GM15510 (cell line): ENCODE data around the gene MAST4.

Source experiments
- POLR2A ChIP-seq: IDR thresholded peaks from 3 replicates; pipeline ENCODE4 v1.6.1; 2011; ENCODE audit warnings: borderline replicate concordance; ENCODE audit not compliant: insufficient read length; ENCODE audit errors: extremely low read depth

Gene MAST4

GRCh38 chr5:67193439-67193807 lies 597.2 kb downstream of the MAST4 start:
- no peak for TF ChIP-seq POLR2A

- TF ChIP-seq POLR2A = no peak
These were observed 598.0 kb downstream of the MAST4 start for GRCh38 chr5:67194166-67194565.

DNA sequence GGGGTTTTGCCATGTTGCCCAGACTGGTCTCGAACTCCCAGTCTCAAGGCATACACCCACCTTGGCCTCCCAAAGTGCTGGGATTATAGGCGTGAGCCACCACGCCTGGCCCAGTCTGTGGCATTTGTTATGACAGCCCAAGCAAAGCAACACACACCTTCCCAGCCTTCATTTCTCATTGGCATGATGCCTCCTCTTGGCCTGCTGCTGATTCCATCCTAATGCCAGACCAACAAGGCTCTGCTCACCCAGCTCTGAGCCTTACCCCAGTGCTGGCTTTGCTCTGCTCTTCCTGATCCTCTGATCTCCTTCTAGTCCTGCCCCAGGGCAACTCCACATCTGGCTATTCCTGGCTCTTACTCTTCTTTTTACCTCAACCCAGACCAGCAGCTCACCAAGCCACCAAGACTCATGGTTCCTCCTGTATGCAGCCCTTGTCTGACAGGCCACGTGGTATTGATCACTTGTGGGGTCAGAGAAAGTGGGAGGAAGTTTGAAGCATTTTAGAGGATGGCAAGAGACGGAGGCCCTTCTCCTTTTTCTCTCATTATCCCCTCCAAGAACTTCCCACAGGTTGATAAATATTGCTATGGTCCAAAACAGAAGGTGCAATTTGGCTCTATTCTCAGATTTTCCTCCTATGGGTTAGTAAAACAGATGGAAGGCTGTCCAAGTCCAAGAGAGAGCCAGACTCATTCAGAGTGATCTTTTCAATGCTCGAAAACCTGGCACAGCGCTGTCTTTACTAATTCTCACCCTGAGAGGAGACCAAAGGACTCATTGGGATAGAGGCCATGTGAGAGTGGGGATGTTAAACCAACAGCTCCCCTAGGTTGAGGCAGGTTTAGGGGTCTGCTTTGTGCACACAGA lies 599.4 kb downstream of the MAST4 start:
- TF ChIP-seq POLR2A = no peak

DNA sequence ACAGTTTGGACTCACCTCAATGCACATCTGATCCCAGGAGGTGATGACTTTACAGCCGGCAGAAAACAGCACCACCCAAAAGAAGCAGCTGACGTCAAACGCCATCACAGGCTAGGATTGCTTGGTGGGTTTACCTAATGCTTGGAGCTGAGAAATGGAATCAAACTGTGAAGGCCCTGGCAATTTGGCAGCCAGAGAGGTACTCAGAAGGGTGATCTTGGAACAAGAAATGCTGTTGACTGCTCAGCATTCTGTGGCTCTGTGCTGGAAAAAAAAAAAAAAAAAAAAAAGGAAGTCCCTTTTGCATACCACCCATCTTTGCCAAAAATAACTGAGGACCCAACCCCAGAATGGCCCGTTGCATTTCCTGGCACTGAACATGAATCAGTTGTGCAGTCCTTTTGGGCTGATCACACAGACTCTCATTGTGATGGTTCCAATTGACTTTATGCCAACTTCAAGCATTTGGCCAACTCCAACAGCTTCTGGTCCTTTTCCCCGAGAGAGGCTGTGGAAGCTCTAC lies 600.4 kb downstream of the MAST4 start, which contains the start of gene CD180:
Gene CD180 (minus strand): TSS at position 263 of the 523 bp plus-strand sequence. CDS start 158 bp downstream, at position 105.
- TF ChIP-seq POLR2A = peak; percentile 18

DNA sequence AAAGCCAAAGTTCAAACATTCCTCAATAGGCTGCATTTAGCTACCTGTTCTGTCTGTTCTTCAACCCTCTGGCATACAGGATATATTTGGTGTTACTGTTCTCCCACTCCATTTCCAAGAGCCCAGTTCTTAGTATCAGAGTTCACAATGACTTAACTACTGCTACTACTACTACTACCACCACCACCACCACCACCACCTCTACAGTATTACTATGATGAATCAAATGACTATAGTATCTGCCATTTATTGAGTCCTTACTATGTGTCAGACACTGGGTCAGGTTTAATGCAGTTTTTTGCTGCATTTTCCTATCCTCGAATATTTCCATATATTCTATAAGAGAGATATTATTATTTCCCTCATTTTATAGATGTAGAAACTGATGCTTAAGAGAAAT lies 601.3 kb downstream of the MAST4 start:
- TF ChIP-seq POLR2A = no peak

- TF ChIP-seq POLR2A = no peak
These were observed 602.7 kb downstream of the MAST4 start for GRCh38 chr5:67198917-67199316.

DNA sequence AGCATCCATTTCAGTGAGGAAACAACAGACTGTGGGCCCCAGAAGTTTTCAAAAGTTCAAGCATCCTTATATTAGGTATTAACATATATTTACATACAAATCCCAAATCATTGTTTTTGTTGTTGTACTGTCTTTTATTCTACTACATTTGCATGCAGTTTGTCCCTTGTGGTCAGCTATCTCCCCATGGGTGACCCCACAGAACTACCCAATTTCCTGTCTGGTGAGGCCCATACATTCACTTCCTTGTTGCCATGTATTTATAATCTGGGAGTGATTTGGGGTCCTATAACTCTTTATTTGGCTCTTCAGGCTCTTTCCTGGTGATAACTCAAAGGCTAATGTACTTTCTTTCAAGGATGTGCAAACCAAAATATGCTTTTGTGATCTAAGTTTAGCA lies 603.7 kb downstream of the MAST4 start:
- TF ChIP-seq POLR2A = no peak

- no peak for TF ChIP-seq POLR2A
These were observed 604.8 kb downstream of the MAST4 start for GRCh38 chr5:67200809-67201562.

GRCh38 chr5:67201897-67202549 lies 605.8 kb downstream of the MAST4 start:
- no peak for TF ChIP-seq POLR2A

GRCh38 chr5:67202828-67203227 lies 606.6 kb downstream of the MAST4 start:
- TF ChIP-seq POLR2A = no peak

DNA sequence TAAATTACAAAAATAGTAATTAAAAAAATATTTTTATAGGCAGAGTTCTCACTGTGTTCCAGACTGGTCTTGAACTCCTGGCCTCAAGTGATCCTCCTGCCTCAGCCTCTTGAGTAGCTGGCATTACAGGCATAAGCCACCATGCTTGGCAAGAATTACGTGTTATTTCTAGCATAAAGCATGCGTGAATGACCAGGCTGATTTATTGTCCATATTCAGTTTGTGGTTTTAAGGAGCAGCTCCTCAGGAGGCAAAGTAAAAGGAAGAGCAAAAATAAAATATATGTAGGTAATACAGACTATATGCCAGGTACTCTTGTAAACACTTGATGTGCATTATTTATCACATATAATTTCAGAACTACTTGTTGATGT lies 607.5 kb downstream of the MAST4 start:
- TF ChIP-seq POLR2A = no peak

- no peak for TF ChIP-seq POLR2A
These were observed 608.6 kb downstream of the MAST4 start for GRCh38 chr5:67204821-67205220.

DNA sequence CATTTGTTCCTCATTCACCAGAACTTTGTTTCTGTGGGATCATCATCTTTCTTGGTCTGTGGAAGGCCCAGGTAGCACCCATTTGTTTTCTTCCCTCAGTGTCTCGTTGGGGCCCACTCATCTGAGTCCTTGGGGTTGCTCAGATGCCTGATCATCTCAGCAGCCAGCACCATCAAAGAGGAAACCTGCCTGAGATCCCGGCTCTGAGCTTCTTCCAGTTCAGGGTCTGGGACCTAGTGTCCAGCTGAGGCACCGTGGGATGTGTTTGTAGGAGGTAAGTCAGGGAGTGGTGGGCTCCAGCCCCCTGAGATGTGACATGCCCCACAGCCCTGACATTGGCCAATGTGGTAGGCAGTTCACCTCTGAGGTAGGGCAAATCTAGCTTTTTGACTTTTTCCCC lies 609.8 kb downstream of the MAST4 start:
- TF ChIP-seq POLR2A = no peak

DNA sequence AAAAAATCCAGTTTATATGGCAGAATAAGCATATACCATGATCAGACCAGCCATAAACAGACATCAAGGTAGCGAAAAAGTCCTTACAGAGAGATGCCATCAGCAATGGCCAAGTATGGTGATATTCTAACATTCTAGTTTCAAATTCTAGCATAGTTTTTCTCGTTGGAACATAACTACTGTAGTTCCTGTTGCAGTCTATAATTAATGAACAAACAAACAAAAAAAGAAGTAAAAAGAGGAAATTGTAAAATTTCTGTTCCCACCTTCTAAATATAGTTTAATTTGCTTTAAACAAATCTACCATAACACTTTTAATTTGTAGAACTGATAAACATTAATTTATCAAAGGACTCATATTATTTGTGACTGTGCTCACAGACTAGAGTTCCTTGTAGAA lies 610.3 kb downstream of the MAST4 start:
- TF ChIP-seq POLR2A = no peak

GRCh38 chr5:67206929-67207328 lies 610.7 kb downstream of the MAST4 start:
- no peak for TF ChIP-seq POLR2A

DNA sequence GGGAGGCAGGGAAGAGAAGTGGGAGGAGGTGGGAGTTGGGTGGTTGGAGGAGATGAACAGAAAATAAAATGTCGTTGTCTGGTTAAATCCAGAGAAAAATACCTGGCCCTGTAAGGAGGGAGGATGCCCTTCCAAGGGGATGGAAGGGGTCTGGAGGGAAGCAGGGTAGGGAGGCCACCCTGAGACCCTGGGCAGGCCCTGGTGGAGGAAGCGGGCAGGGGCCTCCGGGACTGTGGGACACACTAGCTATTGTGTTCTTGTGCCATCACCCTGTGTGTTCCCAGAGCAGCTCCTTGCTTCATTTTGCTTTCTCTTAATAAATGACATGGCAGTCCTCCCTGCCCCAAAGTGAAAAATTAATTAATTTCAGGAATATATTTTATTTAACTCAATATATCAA lies 612.2 kb downstream of the MAST4 start:
- TF ChIP-seq POLR2A = no peak

GRCh38 chr5:67209141-67209771 lies 613.1 kb downstream of the MAST4 start:
- no peak for TF ChIP-seq POLR2A
